Naive B cell (primary cell): ENCODE data around the gene CD34. TPM values are rescaled to one million over a fixed set of nuclear protein-coding genes. Genes with fewer than 3 reads are reported as not detected.

Experiments used
- ATAC-seq, 2 donors: fragments of 150-1000 bp; cut with Tn5 transposase; 2 replicates each; pipeline ENCODE4 v1.10.0; 2021; ENCODE audit warnings: low read depth in 2 of 2, mild to moderate bottlenecking in 2 of 2, moderate library complexity in 2 of 2
- DNase-seq: peaks from one replicate; pipeline ENCODE4 v3.0.0; 2022
- H3K27ac Mint-ChIP-seq, 6 donors: one replicate each; pipeline ENCODE4 v1.8.0; 2020 to 2022; ENCODE audit warnings: mild to moderate bottlenecking in 6 of 6, mixed read lengths in 6 of 6, moderate library complexity in 5 of 6, inconsistent platforms in 2 of 6
- H3K27me3 Mint-ChIP-seq, 3 donors: one replicate each; pipeline ENCODE4 v1.8.0; 2021 to 2022; ENCODE audit warnings: mixed read lengths in 3 of 3, mild to moderate bottlenecking in 1 of 3
- H3K36me3 Mint-ChIP-seq, 2 donors: one replicate each; pipeline ENCODE4 v1.8.0; 2020 to 2022; ENCODE audit warnings: mixed read lengths in 2 of 2, inconsistent platforms in 1 of 2, mild to moderate bottlenecking in 1 of 2
- H3K4me1 Mint-ChIP-seq, 3 donors: one replicate each; pipeline ENCODE4 v1.8.0; 2020 to 2022; ENCODE audit warnings: mixed read lengths in 3 of 3, inconsistent platforms in 1 of 3, mild to moderate bottlenecking in 1 of 3, moderate library complexity in 1 of 3
- H3K4me3 Mint-ChIP-seq, 8 donors: one replicate each; pipeline ENCODE4 v1.8.0; 2020 to 2022; ENCODE audit warnings: mild to moderate bottlenecking in 8 of 8, mixed read lengths in 8 of 8, moderate library complexity in 8 of 8, inconsistent platforms in 2 of 8
- H3K9me3 Mint-ChIP-seq, 7 donors: one replicate each; pipeline ENCODE4 v1.8.0; 2020 to 2022; ENCODE audit warnings: mixed read lengths in 7 of 7, mild to moderate bottlenecking in 5 of 7, inconsistent platforms in 2 of 7, moderate library complexity in 1 of 7
- polyA plus RNA-seq, 6 donors: library from polyadenylated mRNA; unstranded; fragments of 300-500 nt; fragmentation: Illumina TruSeq; gene quantifications; one replicate each; pipeline ENCODE4 v1.2.3, GENCODE V29; 2021; ENCODE audit warnings: low read depth in 6 of 6

The CD34 gene
- polyA plus RNA-seq, 6 donors from 2014 or later, result not detected

- Mint-ChIP-seq H3K36me3 (peaks cover 14 to 16% of the 10 kb centered on the region in 2 donors), H3K4me1 (peaks cover 46 to 62% (median 54%) of the 10 kb centered on the region in 3 donors), H3K9me3 (no peaks in the 10 kb centered on the region), H3K27me3 (no peaks in the 10 kb centered on the region), H3K27ac (peak overlapping the region in 3 of 6 donors; percentile 49 to 73 (median 50)), H3K4me3 (peak overlapping the region in 3 of 8 donors; percentile 40 to 67 (median 55))
- DNase-seq (no peak), ATAC-seq (no peak)
Observed at GRCh38 chr1:207862241-207862787, 48.6 kb downstream of the CD34 start.

GRCh38 chr1:207861442-207862177 lies 49.3 kb downstream of the CD34 start:
- Mint-ChIP-seq H3K27me3 (no peaks in the 10 kb centered on the region), H3K4me1 (peaks cover 44 to 57% (median 53%) of the 10 kb centered on the region in 3 donors), H3K9me3 (no peaks in the 10 kb centered on the region), H3K4me3 (peak overlapping the region in 2 of 8 donors; percentile 40 to 55), H3K27ac (peak overlapping the region in 4 of 6 donors; percentile 49 to 73 (median 53)), H3K36me3 (peaks cover 14 to 16% of the 10 kb centered on the region in 2 donors)
- DNase-seq (no peak), ATAC-seq (no peak)

GRCh38 chr1:207860531-207860930 lies 50.4 kb downstream of the CD34 start:
- H3K4me1 Mint-ChIP-seq, result peaks cover 43 to 56% (median 52%) of the 10 kb centered on the region in 3 donors
- no peak overlapping the region for H3K4me3 Mint-ChIP-seq
- H3K27me3 Mint-ChIP-seq, result no peaks in the 10 kb centered on the region
- H3K36me3 Mint-ChIP-seq, result peaks cover 7 to 17% of the 10 kb centered on the region in 2 donors
- H3K27ac Mint-ChIP-seq, result no peak overlapping the region
- H3K9me3 Mint-ChIP-seq, result no peaks in the 10 kb centered on the region
- no peak for ATAC-seq
- DNase-seq, result no peak

GRCh38 chr1:207858806-207859205 lies 52.1 kb downstream of the CD34 start:
- Mint-ChIP-seq H3K9me3 (no peaks in the 10 kb centered on the region), H3K27me3 (no peaks in the 10 kb centered on the region), H3K4me3 (no peak overlapping the region), H3K4me1 (peaks cover 46 to 52% (median 47%) of the 10 kb centered on the region in 3 donors), H3K27ac (no peak overlapping the region), H3K36me3 (peaks cover 7 to 17% of the 10 kb centered on the region in 2 donors)
- DNase-seq (no peak), ATAC-seq (no peak)

GRCh38 chr1:207858281-207858680 lies 52.6 kb downstream of the CD34 start:
- Mint-ChIP-seq H3K27me3 (no peaks in the 10 kb centered on the region), H3K9me3 (no peaks in the 10 kb centered on the region), H3K4me3 (no peak overlapping the region), H3K27ac (no peak overlapping the region), H3K4me1 (peaks cover 48 to 52% (median 48%) of the 10 kb centered on the region in 3 donors), H3K36me3 (peaks cover 6 to 16% of the 10 kb centered on the region in 2 donors)
- DNase-seq (no peak), ATAC-seq (no peak)

- no peak for DNase-seq
- Mint-ChIP-seq H3K9me3 (no peaks in the 10 kb centered on the region), H3K27ac (no peak overlapping the region), H3K36me3 (peaks cover 0 to 9% of the 10 kb centered on the region in 2 donors), H3K27me3 (no peaks in the 10 kb centered on the region), H3K4me1 (peaks cover 48 to 54% (median 49%) of the 10 kb centered on the region in 3 donors), H3K4me3 (no peak overlapping the region)
- no peak for ATAC-seq
Observed at GRCh38 chr1:207857447-207857846, 53.5 kb downstream of the CD34 start.

GRCh38 chr1:207856276-207857023 lies 54.5 kb downstream of the CD34 start:
- Mint-ChIP-seq H3K27me3 (no peaks in the 10 kb centered on the region), H3K9me3 (no peaks in the 10 kb centered on the region), H3K36me3 (peaks cover 0 to 9% of the 10 kb centered on the region in 2 donors), H3K4me1 (peaks cover 47 to 54% (median 48%) of the 10 kb centered on the region in 3 donors), H3K4me3 (no peak overlapping the region), H3K27ac (peak overlapping the region in 1 of 6 donors; percentile 89)
- ATAC-seq (no peak), DNase-seq (no peak)

GRCh38 chr1:207854001-207854400 lies 56.9 kb downstream of the CD34 start:
- ATAC-seq (no peak), DNase-seq (no peak)
- no peaks in the 10 kb centered on the region for H3K9me3 Mint-ChIP-seq
- no peaks in the 10 kb centered on the region for H3K27me3 Mint-ChIP-seq
- peaks cover 4 to 9% of the 10 kb centered on the region in 2 donors for H3K36me3 Mint-ChIP-seq
- peaks cover 62 to 78% (median 72%) of the 10 kb centered on the region in 3 donors for H3K4me1 Mint-ChIP-seq
- H3K27ac Mint-ChIP-seq, result peak overlapping the region in 1 of 6 donors; percentile 44
- no peak overlapping the region for H3K4me3 Mint-ChIP-seq

GRCh38 chr1:207853372-207853757 lies 57.6 kb downstream of the CD34 start:
- peaks cover 4 to 9% of the 10 kb centered on the region in 2 donors for H3K36me3 Mint-ChIP-seq
- H3K9me3 Mint-ChIP-seq, result no peaks in the 10 kb centered on the region
- no peak overlapping the region for H3K4me3 Mint-ChIP-seq

GRCh38 chr1:207852576-207853371 lies 58.2 kb downstream of the CD34 start:
- Mint-ChIP-seq H3K36me3 (peaks cover 4 to 9% of the 10 kb centered on the region in 2 donors), H3K4me3 (peak overlapping the region in 3 of 8 donors; percentile 6 to 25 (median 21)), H3K27ac (peak overlapping the region in 5 of 6 donors; percentile 19 to 76 (median 60)), H3K27me3 (no peaks in the 10 kb centered on the region), H3K4me1 (peaks cover 73 to 90% (median 83%) of the 10 kb centered on the region in 3 donors), H3K9me3 (no peaks in the 10 kb centered on the region)
- no peak for ATAC-seq
- no peak for DNase-seq

More at GRCh38 chr1:207853372-207853757, 57.6 kb downstream of the CD34 start:
- DNase-seq (no peak), ATAC-seq (no peak)
- Mint-ChIP-seq H3K27me3 (no peaks in the 10 kb centered on the region), H3K4me1 (peaks cover 67 to 84% (median 77%) of the 10 kb centered on the region in 3 donors), H3K27ac (peak overlapping the region in 1 of 6 donors; percentile 60)

- peak overlapping the region in 2 of 6 donors; percentile 37 to 63 for H3K27ac Mint-ChIP-seq
- peaks cover 4 to 9% of the 10 kb centered on the region in 2 donors for H3K36me3 Mint-ChIP-seq
- no peak for ATAC-seq
Observed at GRCh38 chr1:207851696-207852095, 59.2 kb downstream of the CD34 start.

GRCh38 chr1:207850621-207851407 lies 60.1 kb downstream of the CD34 start:
- Mint-ChIP-seq H3K4me3 (peak overlapping the region in 1 of 8 donors; percentile 56), H3K4me1 (peaks cover 69 to 78% (median 69%) of the 10 kb centered on the region in 3 donors), H3K27ac (peak overlapping the region in 4 of 6 donors; percentile 35 to 96 (median 95)), H3K36me3 (peaks cover 3 to 4% of the 10 kb centered on the region in 2 donors), H3K9me3 (no peaks in the 10 kb centered on the region), H3K27me3 (no peaks in the 10 kb centered on the region)
- ATAC-seq (no peak), DNase-seq (no peak)

More at GRCh38 chr1:207851696-207852095, 59.2 kb downstream of the CD34 start:
- no peaks in the 10 kb centered on the region for H3K9me3 Mint-ChIP-seq
- peak overlapping the region in 2 of 8 donors; percentile 29 to 81 for H3K4me3 Mint-ChIP-seq
- DNase-seq, result no peak
- H3K4me1 Mint-ChIP-seq, result peaks cover 73 to 87% (median 78%) of the 10 kb centered on the region in 3 donors
- H3K27me3 Mint-ChIP-seq, result no peaks in the 10 kb centered on the region
